ENCODE data around the gene FCSK.
A peak's percentile ranks its signal among the peaks of the same experiment; 100 is the strongest.

- no peak for TF ChIP-seq EZH2 (IDR thresholded peaks at IDR 0.05; ENCODE audit: low read depth, low read length, severe bottlenecking)
- TF ChIP-seq CTCF (IDR thresholded peaks at IDR 0.05; ENCODE audit: control extremely low read depth in 1 of 3, insufficient read depth in 1 of 3, low read depth in 1 of 3, low read length in 3 of 3), result no peak
- TF ChIP-seq MAX (IDR thresholded peaks at IDR 0.05), result peak; percentile 46
- TF ChIP-seq GABPA (IDR thresholded peaks at IDR 0.05; ENCODE audit: borderline replicate concordance, insufficient read depth, low read length), result no peak
- no peak for TF ChIP-seq KDM5A (IDR thresholded peaks at IDR 0.05; ENCODE audit: low read length)
- no peak for TF ChIP-seq TBP (IDR thresholded peaks at IDR 0.05; ENCODE audit: low read depth, low read length)
- TF ChIP-seq E2F6 (IDR thresholded peaks at IDR 0.05), result no peak
- TF ChIP-seq EP300 (IDR thresholded peaks at IDR 0.05; ENCODE audit: borderline replicate concordance in 1 of 2, low read depth in 2 of 2, low read length in 2 of 2), result no peak; a peak in 1 of 3 replicates
- TF ChIP-seq ZNF274 (IDR thresholded peaks at IDR 0.05; ENCODE audit: borderline replicate concordance, extremely low read depth, low read length), result no peak
- no peak for TF ChIP-seq SIRT6 (IDR thresholded peaks at IDR 0.05; ENCODE audit: low read length)
- TF ChIP-seq TAF1 (IDR thresholded peaks at IDR 0.05; ENCODE audit: low read depth, low read length), result no peak
Measured at GRCh38 chr16:70437017-70437581, 17.3 kb upstream of the FCSK start.
